Hepatocyte (in vitro differentiated cells): ENCODE measurements around the gene POU2F1. TPM values are rescaled to one million over a fixed set of nuclear protein-coding genes. Genes with fewer than 3 reads are reported as not detected.
"Not testable (repeated sequence)": the region's sequence is repeated elsewhere in the genome, so short reads cannot be mapped to it uniquely, and the experiment has no call there.

Experiments used
- DNase-seq: peaks from one replicate; pipeline ENCODE4 v3.0.0-alpha.2; 2016; ENCODE audit warnings: low spot score
- H2AFZ ChIP-seq: fragments of 200-600 bp; sonication (generic); 2 replicates; pipeline ENCODE4 v1.6.0; 2016; ENCODE audit warnings: antibody characterized with exemption, mild to moderate bottlenecking
- H3K27ac ChIP-seq: fragments of 200-600 bp; sonication (generic); 2 replicates; pipeline ENCODE4 v1.5.1; 2016; ENCODE audit warnings: mild to moderate bottlenecking
- H3K27me3 ChIP-seq: fragments of 200-600 bp; sonication (generic); 2 replicates; pipeline ENCODE4 v1.6.1; 2016
- H3K36me3 ChIP-seq: fragments of 200-600 bp; sonication (generic); replicated peaks from 2 replicates; pipeline ENCODE4 v1.5.1; 2016; ENCODE audit warnings: low read depth; ENCODE audit not compliant: insufficient read depth
- H3K4me1 ChIP-seq: fragments of 200-600 bp; sonication (generic); 2 replicates; pipeline ENCODE4 v1.5.1; 2016; ENCODE audit warnings: mild to moderate bottlenecking, moderate library complexity; ENCODE audit not compliant: insufficient read depth
- H3K4me2 ChIP-seq: fragments of 200-600 bp; sonication (generic); 2 replicates; pipeline ENCODE4 v1.6.0; 2016
- H3K4me3 ChIP-seq: fragments of 200-600 bp; sonication (generic); 2 replicates; pipeline ENCODE4 v1.5.1; 2016; ENCODE audit warnings: mild to moderate bottlenecking
- H3K79me2 ChIP-seq: fragments of 200-600 bp; sonication (generic); 2 replicates; pipeline ENCODE4 v1.6.0; 2017; ENCODE audit warnings: mild to moderate bottlenecking
- H3K9me2 ChIP-seq: fragments of 200-600 bp; sonication (generic); replicated peaks from 2 replicates; pipeline ENCODE4 v1.6.0; 2017; ENCODE audit warnings: mild to moderate bottlenecking; ENCODE audit not compliant: insufficient read depth
- H3K9me3 ChIP-seq: fragments of 200-600 bp; sonication (generic); 2 replicates; pipeline ENCODE4 v1.5.1; 2016; ENCODE audit warnings: low read depth, mild to moderate bottlenecking
- H4K20me1 ChIP-seq: fragments of 200-600 bp; sonication (generic); 2 replicates; pipeline ENCODE4 v1.6.0; 2016; ENCODE audit warnings: mild to moderate bottlenecking; ENCODE audit not compliant: insufficient read depth, poor library complexity, severe bottlenecking
- EZH2 ChIP-seq: fragments of 200-600 bp; sonication (generic); IDR thresholded peaks from 2 replicates; pipeline ENCODE4 v1.6.1; 2016; ENCODE audit warnings: antibody characterized with exemption, mild to moderate bottlenecking, borderline replicate concordance
- EZH2phosphoT487 ChIP-seq: fragments of 200-600 bp; sonication (generic); IDR thresholded peaks from one replicate; pipeline ENCODE4 v1.6.1; 2018; ENCODE audit warnings: antibody characterized with exemption, mild to moderate bottlenecking, low read depth, moderate library complexity; ENCODE audit not compliant: unreplicated experiment, severe bottlenecking
- WGBS: methylation state at CpG from one replicate; pipeline ENCODE4 v1.1.6; 2016; ENCODE audit warnings: low lambda C conversion rate; ENCODE audit errors: missing lambda C conversion rate; 5-methylcytosine and 5-hydroxymethylcytosine counted together
- polyA plus RNA-seq: library from polyadenylated mRNA; unstranded; fragments of >200 nt; fragmentation: Nextera tagmentation; extraction: Ambion mirVana; gene quantifications from 2 replicates; pipeline ENCODE4 v1.2.1, GENCODE V29; 2016
- total RNA-seq: library from RNA; depleted of rRNA; stranded (reverse); fragments of >200 nt; gene quantifications from 2 replicates; pipeline ENCODE4 v1.2.3, GENCODE V29; 2014
- TF ChIP-seq, protein P1 (sequence below): fragments of 200-600 bp; sonication (generic); IDR thresholded peaks from 2 replicates; pipeline ENCODE4 v1.5.1; 2016; ENCODE audit warnings: antibody characterized with exemption, mild to moderate bottlenecking; ENCODE audit not compliant: poor library complexity

The POU2F1 gene
- total and polyA plus RNA-seq, 2 experiments from 2014 or later, result 11.9 to 14.5 TPM

DNA sequence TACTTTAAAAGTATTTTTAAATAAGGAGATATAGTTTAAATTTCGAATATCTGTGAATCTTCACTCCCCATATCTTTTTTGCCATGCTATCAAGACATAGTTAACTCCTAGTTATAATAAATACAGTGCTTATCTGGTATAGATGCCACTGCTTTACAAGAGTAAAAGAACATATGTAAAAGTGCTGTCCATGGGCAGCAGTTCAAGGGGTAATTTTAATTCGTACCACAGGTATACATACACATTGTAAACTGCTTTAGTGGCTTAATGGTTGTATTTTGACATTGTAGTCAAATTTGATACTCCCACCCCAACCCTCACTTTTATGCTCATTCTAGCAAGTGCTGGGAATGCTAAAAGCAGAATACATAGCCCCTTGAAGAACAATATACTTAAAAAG, 18.6 kb downstream of the POU2F1 start:
- H3K36me3 ChIP-seq, result no peaks in the 10 kb centered on the region
- no peak overlapping the region for H3K27ac ChIP-seq
- H2AFZ ChIP-seq, result no peak overlapping the region
- no peaks in the 10 kb centered on the region for H3K27me3 ChIP-seq
- H3K4me3 ChIP-seq, result no peak overlapping the region
- DNase-seq, result no peak
- WGBS, result 85% methylated on average over 2 of the region's 2 CpGs
- no peak for TF ChIP-seq EZH2phosphoT487
- H3K4me1 ChIP-seq, result peaks cover 4% of the 10 kb centered on the region
- H3K4me2 ChIP-seq, result no peak overlapping the region
- H3K79me2 ChIP-seq, result peaks cover 96% of the 10 kb centered on the region
- H3K9me3 ChIP-seq, result no peaks in the 10 kb centered on the region
- H4K20me1 ChIP-seq, result peaks cover 5% of the 10 kb centered on the region
- H3K9me2 ChIP-seq, result no peaks in the 10 kb centered on the region

DNA sequence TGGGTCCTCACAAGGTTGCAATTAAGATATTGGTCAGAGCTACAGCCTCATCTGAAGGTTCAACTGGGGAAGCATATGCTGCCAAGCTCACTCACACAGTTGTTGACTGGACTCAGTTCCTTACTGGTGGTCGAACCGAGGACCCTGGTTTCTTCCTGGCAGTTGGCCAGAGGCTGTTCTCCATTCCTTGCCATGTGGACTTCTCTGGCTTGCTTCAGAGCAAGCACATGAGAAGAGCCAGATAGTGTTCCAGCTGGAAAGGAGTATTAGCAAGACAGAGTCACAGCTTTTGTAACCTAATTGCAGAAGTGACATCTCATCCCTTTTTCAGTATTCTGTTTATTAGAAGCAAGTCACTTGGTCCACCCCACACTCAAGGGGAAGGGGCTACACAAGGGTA, 23.6 kb downstream of the POU2F1 start:
- Histone ChIP-seq H3K4me2 (no peak overlapping the region), H3K4me1 (no peaks in the 10 kb centered on the region), H2AFZ (no peak overlapping the region), H3K27me3 (no peaks in the 10 kb centered on the region), H3K79me2 (peaks cover 89% of the 10 kb centered on the region), H4K20me1 (no peaks in the 10 kb centered on the region), H3K9me2 (no peaks in the 10 kb centered on the region), H3K9me3 (no peaks in the 10 kb centered on the region), H3K27ac (no peak overlapping the region), H3K4me3 (no peak overlapping the region), H3K36me3 (no peaks in the 10 kb centered on the region)
- 96% methylated on average over 2 of the region's 2 CpGs for WGBS
- DNase-seq, result no peak
- no peak for TF ChIP-seq EZH2phosphoT487
- TF ChIP-seq, protein P1, sequence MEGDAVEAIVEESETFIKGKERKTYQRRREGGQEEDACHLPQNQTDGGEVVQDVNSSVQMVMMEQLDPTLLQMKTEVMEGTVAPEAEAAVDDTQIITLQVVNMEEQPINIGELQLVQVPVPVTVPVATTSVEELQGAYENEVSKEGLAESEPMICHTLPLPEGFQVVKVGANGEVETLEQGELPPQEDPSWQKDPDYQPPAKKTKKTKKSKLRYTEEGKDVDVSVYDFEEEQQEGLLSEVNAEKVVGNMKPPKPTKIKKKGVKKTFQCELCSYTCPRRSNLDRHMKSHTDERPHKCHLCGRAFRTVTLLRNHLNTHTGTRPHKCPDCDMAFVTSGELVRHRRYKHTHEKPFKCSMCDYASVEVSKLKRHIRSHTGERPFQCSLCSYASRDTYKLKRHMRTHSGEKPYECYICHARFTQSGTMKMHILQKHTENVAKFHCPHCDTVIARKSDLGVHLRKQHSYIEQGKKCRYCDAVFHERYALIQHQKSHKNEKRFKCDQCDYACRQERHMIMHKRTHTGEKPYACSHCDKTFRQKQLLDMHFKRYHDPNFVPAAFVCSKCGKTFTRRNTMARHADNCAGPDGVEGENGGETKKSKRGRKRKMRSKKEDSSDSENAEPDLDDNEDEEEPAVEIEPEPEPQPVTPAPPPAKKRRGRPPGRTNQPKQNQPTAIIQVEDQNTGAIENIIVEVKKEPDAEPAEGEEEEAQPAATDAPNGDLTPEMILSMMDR, result no peak
- no peak for TF ChIP-seq EZH2

DNA sequence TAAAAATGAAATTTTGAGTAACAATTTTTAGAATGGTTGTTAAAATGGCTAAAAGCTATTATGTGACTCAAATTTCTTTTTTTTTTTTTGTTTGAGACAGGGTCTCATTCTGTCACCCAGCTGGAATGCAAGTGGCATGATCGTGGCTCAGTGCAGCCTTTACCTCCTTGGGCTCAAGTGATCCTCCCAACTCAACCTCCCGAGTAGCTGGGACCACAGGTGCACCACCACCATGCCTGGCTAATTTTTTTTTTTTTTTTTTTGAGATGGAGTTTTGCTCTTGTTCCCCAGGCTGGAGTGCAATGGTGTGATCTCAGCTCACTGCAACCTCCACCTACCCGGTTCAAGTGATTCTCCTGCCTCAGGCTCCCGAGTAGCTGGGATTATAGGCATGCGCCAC, 24.5 kb downstream of the POU2F1 start:
- not testable (repeated sequence) for H3K36me3 ChIP-seq, H3K27me3 ChIP-seq, H3K27ac ChIP-seq, DNase-seq, H3K9me2 ChIP-seq, H3K4me2 ChIP-seq, H4K20me1 ChIP-seq, H3K9me3 ChIP-seq, H2AFZ ChIP-seq, H3K4me3 ChIP-seq, H3K4me1 ChIP-seq
- peaks cover 87% of the 10 kb centered on the region for H3K79me2 ChIP-seq
- 95% methylated on average over 5 of the region's 5 CpGs for WGBS

DNA sequence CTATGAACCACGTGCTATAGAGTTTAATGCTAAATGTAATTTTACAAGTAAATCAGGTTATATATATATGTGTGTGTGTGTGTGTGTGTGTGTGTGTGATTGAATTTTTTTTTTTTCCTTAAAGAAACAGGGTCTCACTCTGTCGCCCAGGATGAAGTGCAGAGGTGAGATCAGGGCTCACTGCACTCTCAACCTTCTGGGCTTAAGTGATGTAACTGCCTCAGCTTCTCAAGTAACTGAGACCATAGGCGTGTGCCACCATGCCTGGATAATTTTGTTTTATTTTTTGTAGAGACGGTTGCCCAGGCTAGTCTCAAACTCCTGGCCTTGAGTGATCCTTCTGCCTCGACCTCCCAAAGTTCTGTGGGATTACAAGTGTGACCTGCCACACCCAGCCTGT, 26.3 kb downstream of the POU2F1 start:
- Histone ChIP-seq H3K9me2 (no peaks in the 10 kb centered on the region), H3K79me2 (peaks cover 82% of the 10 kb centered on the region), H3K9me3 (no peaks in the 10 kb centered on the region), H4K20me1 (no peaks in the 10 kb centered on the region), H3K4me3 (no peak overlapping the region), H3K27ac (no peak overlapping the region), H3K4me2 (no peak overlapping the region), H3K36me3 (no peaks in the 10 kb centered on the region), H3K27me3 (no peaks in the 10 kb centered on the region), H2AFZ (no peak overlapping the region), H3K4me1 (no peaks in the 10 kb centered on the region)
- DNase-seq, result no peak
- 75% methylated on average over 5 of the region's 5 CpGs for WGBS
- no peak for TF ChIP-seq EZH2phosphoT487
- no peak for TF ChIP-seq EZH2
- TF ChIP-seq, protein P1, result no peak
